Middle frontal gyrus (tissue), 1 donor: Measurements from ENCODE around the gene EMD.
A peak's percentile ranks its signal among the peaks of the same experiment; 100 is the strongest.
"Not testable (repeated sequence)": the region's sequence is repeated elsewhere in the genome, so short reads cannot be mapped to it uniquely, and the experiment has no call there.

Source experiments
- DNase-seq: peaks from one replicate; pipeline ENCODE4 v3.0.0-alpha.2; 2015; ENCODE audit warnings: low spot score; ENCODE audit errors: extremely low spot score

EMD gene

DNA sequence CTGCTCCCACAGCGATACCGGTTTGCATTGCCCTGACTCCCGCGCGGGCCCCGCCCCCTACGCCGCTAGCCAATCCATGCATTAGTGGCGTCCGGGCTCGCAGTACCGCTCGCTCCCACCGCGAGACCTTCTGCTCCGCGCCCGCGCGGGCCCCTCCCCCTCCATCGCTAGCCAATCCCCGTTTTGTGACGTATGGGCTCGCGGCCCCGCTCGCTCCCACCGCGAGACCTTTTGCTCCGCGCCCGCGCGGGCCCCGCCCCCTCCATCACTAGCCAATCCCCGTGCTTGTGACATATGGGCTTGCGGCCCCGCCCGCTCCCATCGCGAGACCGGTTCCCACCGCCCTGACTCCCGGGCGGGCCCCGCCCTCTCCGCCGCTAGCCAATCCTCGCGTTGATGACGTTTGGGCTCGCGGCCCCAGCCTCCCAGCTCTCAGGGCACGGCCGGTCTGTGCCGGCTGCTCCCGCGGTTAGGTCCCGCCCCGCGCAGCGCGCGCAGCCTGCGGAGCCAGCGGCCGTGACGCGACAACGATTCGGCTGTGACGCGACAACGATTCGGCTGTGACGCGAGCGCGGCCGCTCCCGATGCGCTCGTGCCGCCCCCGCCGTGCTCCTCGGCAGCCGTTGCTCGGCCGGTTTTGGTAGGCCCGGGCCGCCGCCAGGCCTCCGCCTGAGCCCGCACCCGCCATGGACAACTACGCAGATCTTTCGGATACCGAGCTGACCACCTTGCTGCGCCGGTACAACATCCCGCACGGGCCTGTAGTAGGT is at the start of gene EMD:
EMD (plus strand) TSS at position 497 of the 770 bp plus-strand sequence; CDS start at position 687, 190 bp downstream.
- peak; percentile 92 for DNase-seq

GRCh38 chrX:154332561-154332960 is 46.5 kb upstream of the EMD start:
- no peak for DNase-seq

GRCh38 chrX:154333116-154333515 is 46.0 kb upstream of the EMD start:
- no peak for DNase-seq

DNA sequence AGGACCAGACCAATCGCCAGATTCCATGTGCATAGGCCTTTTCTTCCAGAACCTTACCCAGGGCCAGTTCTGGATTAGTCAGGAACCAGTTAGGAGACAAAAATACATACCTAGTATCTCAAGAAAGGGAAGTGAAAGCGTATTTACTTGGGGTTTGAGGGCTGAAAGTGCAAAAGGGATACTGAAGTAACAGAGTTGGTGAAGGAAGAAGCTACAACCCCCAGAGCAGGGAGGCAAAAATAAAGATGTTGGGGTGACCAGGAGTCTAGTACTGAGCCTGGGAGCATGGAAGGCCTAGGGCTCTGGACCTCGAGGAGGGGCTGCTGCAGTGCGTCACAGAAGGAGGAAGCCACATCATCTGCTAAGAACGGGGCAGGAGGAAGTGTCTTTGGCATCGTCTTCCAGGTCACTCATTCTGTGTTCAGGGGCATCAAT is 45.2 kb upstream of the EMD start:
- DNase-seq = no peak

DNA sequence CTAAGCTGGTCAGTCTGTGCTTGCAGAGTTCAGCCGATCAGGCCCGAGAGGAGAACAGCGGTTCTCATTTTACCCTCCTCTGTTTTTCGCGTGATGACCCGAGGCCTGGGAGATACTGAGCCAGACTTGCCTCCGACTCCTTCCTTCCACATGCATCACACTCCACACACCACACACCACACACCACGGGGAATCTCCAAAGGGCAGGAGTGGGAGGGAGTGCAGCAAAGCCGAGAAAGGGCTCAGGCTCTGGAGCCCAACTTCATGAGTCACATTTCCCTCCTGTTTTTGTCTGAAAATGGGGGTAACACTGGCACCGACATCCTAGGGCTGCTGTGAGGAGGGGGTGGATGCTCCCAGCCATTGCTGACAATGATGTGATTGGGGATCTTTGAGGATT is 44.6 kb upstream of the EMD start:
- no peak for DNase-seq

GRCh38 chrX:154341399-154342298 is 37.4 kb upstream of the EMD start:
- DNase-seq = not testable (repeated sequence)

- not testable (repeated sequence) for DNase-seq
These were observed 36.0 kb upstream of the EMD start for GRCh38 chrX:154343063-154343462.

DNA sequence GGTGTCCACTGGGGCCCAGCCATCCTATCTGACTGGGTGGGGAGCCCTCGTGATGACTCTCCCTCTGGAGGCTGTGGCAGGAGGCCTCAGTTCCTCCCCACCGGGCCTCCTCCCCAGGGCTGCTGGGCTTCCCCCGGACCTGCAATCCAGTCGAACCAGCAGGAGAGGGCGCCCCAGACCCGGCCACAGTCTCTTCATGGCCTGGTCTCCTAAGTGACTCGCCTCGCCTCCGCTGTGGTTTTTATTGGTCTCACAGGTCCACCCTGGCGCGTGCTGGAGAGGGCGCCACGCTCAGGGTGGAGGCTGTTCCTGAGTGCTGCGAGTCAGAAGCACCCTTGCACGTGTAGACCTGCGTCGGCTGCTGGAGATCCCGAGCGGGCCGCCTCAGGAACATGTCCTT is 35.5 kb upstream of the EMD start:
- not testable (repeated sequence) for DNase-seq

GRCh38 chrX:154348114-154348531 is 31.0 kb upstream of the EMD start:
- no peak for DNase-seq

DNA sequence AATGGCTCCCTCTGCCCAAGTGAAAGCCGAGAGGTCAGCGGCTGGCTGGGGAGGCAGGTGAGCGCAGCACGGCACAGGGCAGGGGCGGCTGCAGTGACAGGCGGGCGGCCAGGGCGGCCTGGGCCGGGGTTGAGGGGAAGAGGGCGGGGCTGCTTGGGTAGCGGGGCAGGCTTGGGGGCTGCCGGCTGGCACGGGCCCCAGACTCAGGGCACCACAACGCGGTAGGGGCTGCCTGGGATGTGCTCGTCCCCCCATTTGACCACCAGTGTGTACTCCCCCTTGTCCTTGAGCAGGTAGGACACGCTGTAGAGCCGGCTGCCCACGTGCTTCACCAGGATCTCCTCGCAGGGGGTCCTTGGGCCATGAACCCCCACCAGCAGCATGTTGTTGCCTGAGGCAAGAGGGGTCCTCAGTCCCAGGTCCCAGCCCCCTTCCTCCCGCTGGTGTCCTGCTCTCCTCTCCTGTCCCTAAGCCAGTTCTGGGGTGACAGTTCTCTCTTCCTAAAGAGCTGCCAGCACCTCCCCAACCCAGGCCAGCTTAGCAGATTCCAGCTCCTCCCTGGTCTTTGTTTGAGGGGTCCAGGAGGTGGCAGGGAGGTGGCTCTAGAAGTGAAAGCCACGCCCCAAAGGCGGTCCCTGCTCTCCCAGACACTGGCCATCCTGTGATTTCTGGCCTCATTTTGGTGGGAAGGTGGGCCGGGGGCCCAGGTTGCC is 30.3 kb upstream of the EMD start:
- no peak for DNase-seq

- DNase-seq = no peak
These were observed 29.6 kb upstream of the EMD start for GRCh38 chrX:154349359-154349935.

DNA sequence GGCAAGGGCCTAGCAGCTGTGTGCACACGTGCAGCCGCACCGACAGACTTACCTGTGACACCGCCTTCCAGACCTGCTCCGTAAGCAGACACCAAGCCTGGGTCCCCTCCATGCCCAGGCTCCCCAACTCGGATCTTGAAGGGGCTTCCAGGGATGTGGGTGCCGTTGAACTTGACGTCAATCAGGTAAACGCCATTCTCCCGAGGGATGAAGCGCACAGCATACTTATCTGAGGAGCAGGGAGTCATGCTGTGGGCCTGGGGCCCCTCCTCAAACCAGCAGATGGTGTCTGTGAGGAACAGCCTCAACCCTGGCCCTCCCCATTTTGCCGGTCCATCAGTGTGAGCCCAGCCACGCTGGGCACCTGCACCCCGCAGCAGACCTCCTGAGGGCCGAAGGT is 29.1 kb upstream of the EMD start:
- DNase-seq = no peak

DNA sequence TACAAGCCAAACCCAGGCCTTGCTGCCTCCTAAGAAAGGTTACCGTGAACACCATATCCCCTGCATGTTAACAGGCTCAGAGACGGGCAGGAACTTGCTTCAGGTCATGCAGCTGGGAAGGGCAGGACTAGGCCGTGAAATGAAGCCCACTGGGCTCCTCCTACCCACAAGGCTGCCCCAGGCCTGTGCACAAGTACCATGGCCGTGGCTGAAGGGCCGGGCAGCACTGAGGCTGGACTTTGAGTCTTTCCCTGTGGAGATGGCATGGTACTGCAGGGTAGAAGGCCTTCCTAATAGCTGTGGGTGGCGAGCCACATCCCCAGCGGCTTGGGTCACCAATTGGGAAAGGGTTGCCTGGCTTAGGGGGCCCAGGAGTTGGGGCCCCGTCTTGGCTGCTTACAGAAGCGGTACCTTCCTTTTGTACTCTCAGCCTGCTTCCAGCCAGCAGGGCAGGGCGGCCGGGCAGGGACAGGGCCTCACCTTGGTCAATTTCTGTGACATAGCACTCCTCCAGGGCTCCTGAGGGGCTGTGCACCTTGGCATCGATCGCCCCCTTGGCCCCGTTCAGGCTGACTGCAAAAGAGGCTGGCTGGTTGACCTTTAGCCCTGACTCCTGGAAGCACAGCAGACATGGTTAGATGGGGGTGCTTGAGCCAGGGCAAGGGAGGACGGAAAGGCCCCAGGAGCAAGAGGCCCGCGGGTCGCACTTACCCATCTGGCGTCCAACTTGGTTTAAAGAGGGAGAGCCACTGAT is 28.5 kb upstream of the EMD start:
- no peak for DNase-seq

GRCh38 chrX:154351183-154352011 is 27.7 kb upstream of the EMD start:
- DNase-seq = no peak

DNA sequence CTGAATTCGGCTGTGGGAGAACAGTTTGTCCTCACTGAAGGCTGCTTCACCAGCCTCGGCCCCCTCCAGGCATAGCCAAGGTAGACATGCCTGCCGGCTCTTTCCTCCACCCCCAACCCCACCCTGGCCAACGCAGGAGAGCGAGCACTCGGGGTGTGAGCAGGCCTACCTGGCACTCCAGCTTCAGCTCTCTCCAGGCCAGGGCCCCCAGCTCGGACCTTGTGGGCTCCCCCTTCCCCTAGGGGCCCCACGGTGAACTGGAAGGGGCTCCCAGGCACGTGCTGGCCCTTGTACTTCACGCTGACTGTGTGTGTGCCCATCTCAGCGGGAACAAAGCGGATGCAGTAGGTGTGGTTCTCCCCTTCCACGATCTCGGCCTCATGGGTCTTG is 27.1 kb upstream of the EMD start:
- no peak for DNase-seq

- DNase-seq = no peak
These were observed 26.6 kb upstream of the EMD start for GRCh38 chrX:154352466-154352865.

DNA sequence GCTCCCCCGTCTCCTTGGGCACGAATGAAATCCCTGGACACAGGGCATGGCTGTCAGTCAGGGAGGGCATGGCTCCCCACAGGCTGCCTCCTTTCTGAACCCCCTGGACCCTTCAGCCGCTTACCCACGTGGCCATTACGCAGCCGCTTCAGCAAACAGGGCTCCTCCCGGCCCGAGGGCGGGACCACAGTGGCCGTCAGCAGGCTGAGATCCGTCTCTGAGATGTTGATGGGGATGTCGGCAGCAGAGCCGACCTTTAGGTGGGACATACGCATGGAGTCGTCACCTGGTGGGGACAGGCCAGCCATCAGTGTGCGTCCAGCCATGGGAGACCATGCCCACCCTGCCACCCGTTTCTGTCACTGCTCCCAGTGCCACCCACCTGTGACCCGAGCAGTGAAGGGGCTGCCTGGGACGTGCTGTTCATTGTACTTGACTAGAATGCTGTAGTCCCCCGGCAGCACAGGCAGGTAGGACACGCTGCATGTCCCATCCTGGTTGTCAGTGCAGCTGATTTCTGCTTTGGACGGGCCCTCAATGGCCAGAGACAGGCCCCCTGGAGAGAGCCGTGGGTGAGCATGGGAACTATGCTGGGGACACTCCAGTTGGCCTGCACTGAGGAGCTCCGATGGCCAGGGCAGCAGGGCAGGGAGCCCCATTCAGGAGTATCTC is 25.8 kb upstream of the EMD start:
- no peak for DNase-seq

DNA sequence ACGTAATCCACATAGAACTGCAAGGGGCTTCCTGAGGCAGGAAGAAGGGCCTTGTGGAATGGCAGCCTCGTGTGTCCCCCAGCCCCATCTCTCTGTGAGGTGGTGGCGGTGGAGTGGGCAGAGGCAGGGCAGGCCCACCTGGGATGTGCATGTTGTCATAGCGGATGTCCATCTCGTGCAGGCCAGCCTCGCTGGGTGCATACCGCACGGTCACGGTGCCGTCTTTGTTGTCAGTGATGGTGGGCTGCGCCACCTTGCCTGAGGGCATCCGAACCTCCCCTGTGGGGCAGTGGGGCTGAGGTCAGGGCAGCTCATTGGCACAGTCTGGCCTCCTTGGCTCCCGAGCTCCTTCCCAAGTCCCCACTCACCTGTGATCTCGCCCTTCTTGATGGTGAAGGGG is 25.1 kb upstream of the EMD start:
- DNase-seq = no peak

DNA sequence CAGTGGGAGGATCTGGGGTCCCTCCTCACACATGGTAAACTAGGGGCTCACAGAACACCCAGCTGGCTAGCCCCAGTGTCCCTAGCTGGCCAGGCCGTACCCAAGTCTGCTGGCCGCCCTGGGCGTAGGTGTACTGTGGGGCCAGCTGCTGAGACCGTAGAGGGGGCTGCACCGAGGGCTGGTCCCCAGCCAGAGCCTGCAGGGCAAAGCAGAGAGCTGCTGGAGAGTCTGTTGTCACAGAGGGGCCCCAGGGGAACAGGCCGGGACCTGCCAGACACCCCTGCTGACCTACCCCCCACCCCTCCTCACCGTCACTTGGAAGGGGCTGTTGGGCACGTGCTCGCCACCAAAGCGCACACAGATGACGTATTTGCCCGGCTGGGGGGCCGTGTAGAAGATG is 24.6 kb upstream of the EMD start:
- no peak for DNase-seq
